HAP-1 (cell line): ENCODE results near the gene POMT1.
"Not testable (repeated sequence)": the region's sequence is repeated elsewhere in the genome, so short reads cannot be mapped to it uniquely, and the experiment has no call there.

ENCODE experiments used
- DNase-seq, 2 experiments: peaks; one replicate each; pipeline ENCODE4 v3.0.0-alpha.2; 2016 to 2020; ENCODE audit warnings: low spot score in 2 of 2
- H3K27me3 ChIP-seq: fragments of 250-450 bp; sonication (Bioruptor Pico); 2 replicates; pipeline ENCODE4 v1.5.1; 2020; ENCODE audit warnings: low read depth, mild to moderate bottlenecking, moderate library complexity
- H3K36me3 ChIP-seq: fragments of 250-450 bp; sonication (Bioruptor Pico); replicated peaks from 2 replicates; pipeline ENCODE4 v1.5.1; 2020; ENCODE audit warnings: mild to moderate bottlenecking
- H3K4me1 ChIP-seq: fragments of 250-450 bp; sonication (Bioruptor Pico); 2 replicates; pipeline ENCODE4 v1.5.1; 2020; ENCODE audit warnings: mild to moderate bottlenecking
- H3K4me3 ChIP-seq: fragments of 250-450 bp; sonication (Bioruptor Pico); 2 replicates; pipeline ENCODE4 v1.5.1; 2020; ENCODE audit warnings: mild to moderate bottlenecking, moderate library complexity
- H3K9me3 ChIP-seq: fragments of 250-450 bp; sonication (Bioruptor Pico); 2 replicates; pipeline ENCODE4 v1.5.1; 2020; ENCODE audit warnings: mild to moderate bottlenecking, moderate library complexity
- in situ Hi-C: fragments of 300-500 bp; cut with MboI; formaldehyde crosslinking; loops from 3 replicates; pipeline ENCODE4 v1.14.3; 2020; ENCODE audit warnings: low sequenced_read_pairs, inconsistent platforms, mixed read lengths

The POMT1 gene

DNA sequence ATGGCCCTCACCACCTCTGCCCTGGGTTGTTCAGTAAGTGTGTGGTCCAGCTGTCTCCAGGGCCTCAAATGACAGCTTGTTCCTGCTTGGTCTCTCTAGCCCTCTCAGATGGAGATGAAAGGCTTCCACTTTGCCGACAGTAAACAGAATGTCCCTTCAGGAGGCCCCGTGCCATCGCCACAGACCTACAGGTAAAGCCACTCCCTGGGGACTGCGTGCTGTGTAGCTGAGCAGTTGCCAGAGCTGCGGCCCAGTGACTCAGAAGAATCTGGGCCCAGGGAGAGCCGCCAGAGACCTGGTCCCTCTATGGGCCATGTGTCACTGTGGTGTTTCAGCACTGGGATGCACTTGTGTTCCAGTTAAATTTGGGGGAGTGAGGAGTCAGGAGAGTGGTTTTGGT lies 10.6 kb upstream of the POMT1 start:
- H3K4me1 ChIP-seq, result no peaks in the 10 kb centered on the region
- no peaks in the 10 kb centered on the region for H3K27me3 ChIP-seq
- H3K9me3 ChIP-seq, result no peaks in the 10 kb centered on the region
- peaks cover 100% of the 10 kb centered on the region for H3K36me3 ChIP-seq
- in situ Hi-C loops, result no loop called here
- H3K4me3 ChIP-seq, result no peak overlapping the region
- no peak for DNase-seq

DNA sequence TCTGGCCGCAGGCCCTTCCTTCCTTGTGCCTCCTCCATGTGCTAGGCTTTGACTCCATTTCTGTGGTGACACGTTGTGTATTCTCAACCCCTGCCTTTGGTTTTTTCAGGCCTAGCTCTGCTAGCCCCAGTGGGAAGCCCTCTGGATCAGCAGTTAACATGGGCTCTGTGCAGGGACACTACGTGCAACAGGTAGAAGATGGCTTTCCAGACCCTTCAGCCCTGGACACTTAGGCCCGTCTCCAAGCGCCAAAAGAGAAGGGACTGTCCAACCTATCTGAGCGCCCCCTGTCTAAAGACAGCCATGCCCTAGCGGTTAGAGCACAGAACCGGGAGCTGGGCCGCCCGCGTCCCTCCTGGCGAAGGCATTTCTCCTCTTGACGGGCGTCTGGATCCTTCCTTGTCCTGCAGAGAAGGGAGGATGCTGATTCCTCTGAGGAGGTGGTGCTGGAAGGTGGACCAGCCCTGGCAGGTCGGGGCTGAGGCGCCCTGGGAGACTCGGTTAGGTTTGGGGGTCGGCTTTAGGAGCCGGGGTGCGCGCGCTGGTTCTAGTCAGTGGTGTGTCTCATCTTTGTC lies 8.3 kb upstream of the POMT1 start:
- Histone ChIP-seq H3K4me3 (no peak overlapping the region), H3K27me3 (no peaks in the 10 kb centered on the region), H3K36me3 (peaks cover 100% of the 10 kb centered on the region), H3K4me1 (peaks cover 3% of the 10 kb centered on the region), H3K9me3 (no peaks in the 10 kb centered on the region)
- DNase-seq, result no peak
- in situ Hi-C loops, result no loop called here

DNA sequence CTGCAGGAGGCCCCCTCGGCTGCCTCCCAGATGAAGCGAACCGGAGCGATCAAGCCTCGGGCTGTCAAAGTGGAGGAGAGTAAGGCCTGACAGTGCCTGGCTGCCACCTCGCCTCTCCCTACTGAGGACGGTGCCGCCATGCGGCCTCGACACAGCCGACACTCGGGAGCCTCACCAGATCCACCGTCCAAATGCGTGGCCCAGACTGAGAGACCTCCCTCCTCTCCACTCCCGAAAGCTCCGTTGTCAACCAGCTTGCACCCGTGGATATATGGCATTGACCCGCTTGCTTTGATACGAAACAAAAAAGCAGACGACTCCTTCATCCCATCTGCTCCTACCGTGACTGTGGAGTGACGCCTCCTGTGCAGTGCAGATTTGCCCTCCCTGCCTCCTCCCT lies 6.9 kb upstream of the POMT1 start:
- Histone ChIP-seq H3K27me3 (no peaks in the 10 kb centered on the region), H3K9me3 (no peaks in the 10 kb centered on the region), H3K4me3 (no peak overlapping the region), H3K4me1 (peaks cover 17% of the 10 kb centered on the region), H3K36me3 (peaks cover 92% of the 10 kb centered on the region)
- in situ Hi-C loops, result no loop called here
- DNase-seq, result no peak

DNA sequence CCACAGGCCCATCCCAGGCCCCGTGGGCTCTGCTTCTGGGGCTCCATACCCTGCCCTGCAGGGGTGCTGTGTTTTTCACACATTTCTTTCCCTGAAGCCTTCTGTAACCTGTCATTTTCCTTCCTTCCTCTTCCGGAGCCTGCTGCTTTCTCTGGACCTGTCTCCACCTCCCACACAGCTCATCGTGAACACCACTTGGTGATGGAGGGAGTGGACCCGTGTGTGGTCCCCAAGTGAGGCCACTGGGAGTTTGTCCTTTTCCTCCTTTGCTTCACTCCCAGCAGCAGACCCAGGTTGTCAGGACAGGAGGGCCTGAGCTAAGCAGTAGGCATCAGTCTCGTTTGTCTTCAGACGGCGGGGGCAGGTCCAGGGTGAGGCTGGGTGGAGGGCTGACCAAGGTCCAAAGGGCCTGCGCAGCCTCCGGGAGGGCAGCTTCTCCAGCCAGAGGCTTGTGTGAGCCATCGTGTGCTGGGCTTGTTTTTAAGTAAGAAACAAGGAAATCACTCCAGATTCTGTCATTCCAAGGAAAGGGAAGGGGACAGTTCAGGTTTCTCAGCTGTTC lies 5.8 kb upstream of the POMT1 start:
- H3K9me3 ChIP-seq, result no peaks in the 10 kb centered on the region
- H3K36me3 ChIP-seq, result peaks cover 81% of the 10 kb centered on the region
- no peak for DNase-seq
- peaks cover 26% of the 10 kb centered on the region for H3K4me1 ChIP-seq
- in situ Hi-C loops, result no loop called here
- no peaks in the 10 kb centered on the region for H3K27me3 ChIP-seq
- H3K4me3 ChIP-seq, result no peak overlapping the region

DNA sequence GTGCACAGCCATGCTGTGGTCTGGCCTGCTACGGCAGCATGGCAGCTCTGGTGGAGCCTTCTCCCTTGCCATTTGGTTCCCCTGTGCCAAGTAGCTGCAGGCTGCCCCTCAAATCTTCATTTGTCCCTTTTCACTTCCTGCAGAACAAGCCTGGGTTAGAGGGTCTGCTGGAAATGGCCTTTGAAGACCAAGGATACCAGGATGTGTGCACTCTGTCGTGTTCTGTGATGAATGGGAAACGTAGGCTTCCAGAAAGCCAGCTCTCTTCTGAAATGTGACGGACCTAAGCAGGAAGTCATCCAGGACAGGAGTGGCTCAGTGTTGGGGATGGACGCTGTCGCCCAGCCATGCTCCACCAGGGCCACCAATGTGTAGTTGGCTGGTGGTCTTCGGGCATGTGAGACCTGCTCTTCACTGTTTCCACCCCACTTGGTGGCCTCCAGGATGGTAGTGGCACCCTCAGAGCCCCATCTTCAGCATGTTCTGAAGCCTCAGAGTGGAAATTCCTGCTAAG lies 3.4 kb upstream of the POMT1 start:
- no peak for DNase-seq
- Histone ChIP-seq H3K4me3 (no peak overlapping the region), H3K36me3 (peaks cover 62% of the 10 kb centered on the region), H3K9me3 (no peaks in the 10 kb centered on the region), H3K4me1 (peaks cover 32% of the 10 kb centered on the region), H3K27me3 (no peaks in the 10 kb centered on the region)
- in situ Hi-C loops, result no loop called here

DNA sequence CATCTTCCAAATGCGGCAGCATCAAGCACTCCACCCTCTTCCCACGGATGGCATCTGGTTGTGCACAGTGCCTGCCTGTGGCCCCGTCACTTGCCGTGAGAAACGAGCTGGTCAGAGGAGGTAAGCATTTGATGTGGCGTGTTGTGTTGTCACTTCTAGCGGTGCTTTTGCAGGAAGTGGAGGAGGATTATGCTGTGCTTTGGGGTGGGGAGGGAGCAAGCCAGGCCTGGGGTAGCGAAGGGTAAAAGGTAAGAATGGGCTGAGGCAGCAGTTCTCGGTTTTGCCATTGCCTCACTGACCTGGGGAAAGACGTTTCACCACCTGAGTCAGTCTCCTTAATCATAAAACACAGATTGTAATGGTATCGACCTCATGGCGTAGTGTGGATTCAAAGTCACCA lies 2.3 kb upstream of the POMT1 start:
- H3K4me3 ChIP-seq, result no peak overlapping the region; the same call in 1 of the 2 replicates
- DNase-seq, result no peak
- peaks cover 35% of the 10 kb centered on the region for H3K4me1 ChIP-seq
- no peaks in the 10 kb centered on the region for H3K27me3 ChIP-seq
- no peaks in the 10 kb centered on the region for H3K9me3 ChIP-seq
- H3K36me3 ChIP-seq, result peaks cover 51% of the 10 kb centered on the region
- in situ Hi-C loops, result no loop called here

DNA sequence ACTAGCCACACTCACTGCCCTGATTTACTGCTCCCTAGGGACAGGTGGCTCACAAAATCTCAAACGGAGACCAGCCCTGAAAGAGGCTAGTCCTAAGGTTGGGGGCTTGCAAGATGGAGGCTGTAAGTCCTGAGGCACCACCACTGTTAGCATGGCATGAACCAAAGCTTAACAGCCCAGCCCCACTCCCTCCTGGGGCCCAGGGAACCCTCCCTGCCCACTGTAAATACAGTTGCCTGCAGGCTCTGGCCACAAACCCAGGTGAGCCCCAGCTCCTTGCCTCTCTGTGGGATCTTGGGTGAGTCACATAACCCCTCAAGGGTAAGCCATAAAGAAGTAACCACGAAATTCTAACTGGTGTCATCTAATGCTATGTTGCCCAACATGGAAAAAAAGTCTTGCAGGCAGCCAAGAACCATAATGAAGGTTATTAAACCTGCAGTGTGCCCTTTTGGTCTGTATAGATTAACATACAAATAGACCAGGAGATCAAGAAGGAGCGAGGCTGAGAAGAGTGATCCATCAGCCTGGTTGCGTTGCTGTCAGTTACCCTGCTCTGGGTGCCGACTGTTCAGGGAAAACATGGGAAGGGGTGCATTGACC lies 1.7 kb upstream of the POMT1 start:
- DNase-seq, result peak; percentile 43 to 66
- Histone ChIP-seq H3K4me3 (no peak overlapping the region; the same call in 1 of the 2 replicates), H3K4me1 (peaks cover 35% of the 10 kb centered on the region), H3K27me3 (no peaks in the 10 kb centered on the region), H3K36me3 (peaks cover 44% of the 10 kb centered on the region), H3K9me3 (no peaks in the 10 kb centered on the region)
- in situ Hi-C loops, result no loop called here

DNA sequence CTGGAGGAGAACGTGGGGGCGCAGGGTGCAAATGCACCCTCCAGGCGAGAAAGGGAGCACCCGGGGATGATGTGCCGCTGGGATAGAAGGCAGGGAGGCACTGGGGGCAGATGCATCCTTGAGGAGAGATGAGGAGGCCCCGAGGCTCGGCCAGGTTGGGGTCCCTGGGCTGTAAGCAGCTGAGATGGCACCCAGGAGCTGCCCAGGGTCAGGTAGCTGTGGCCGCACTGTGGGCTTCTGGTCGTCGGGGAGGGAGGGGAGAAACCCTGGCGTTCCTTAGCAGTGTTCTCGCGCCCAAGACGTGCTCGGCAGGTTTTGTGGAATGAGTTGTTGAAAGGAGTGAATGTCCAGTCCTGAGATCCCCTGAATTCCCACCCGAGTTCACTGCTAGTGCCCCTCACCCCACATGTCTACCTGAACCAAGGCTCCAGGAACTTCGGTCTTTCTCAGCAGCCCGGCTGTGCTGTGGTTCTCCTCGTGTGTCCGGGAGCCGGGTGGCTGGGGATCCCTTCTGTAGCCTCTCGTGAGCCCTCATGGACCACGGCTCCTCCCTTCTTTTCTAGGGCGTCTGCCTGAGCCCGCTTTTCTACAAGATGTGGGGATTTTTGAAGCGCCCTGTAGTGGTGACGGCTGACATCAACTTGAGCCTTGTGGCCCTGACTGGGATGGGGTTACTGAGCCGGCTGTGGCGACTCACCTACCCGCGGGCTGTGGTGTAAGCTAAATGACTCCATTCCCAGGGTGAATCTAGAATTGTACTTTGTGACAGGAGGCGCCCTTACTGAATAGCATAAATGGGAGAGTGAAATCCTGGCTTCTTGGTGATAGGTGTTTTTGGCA lies 1.1 kb downstream of the POMT1 start:
- in situ Hi-C loops, result no loop called here
- Histone ChIP-seq H3K4me3 (peak overlapping the region; percentile 96), H3K9me3 (no peaks in the 10 kb centered on the region), H3K36me3 (peaks cover 27% of the 10 kb centered on the region), H3K4me1 (peaks cover 35% of the 10 kb centered on the region), H3K27me3 (no peaks in the 10 kb centered on the region)
- DNase-seq, result peak; percentile 32 to 55

DNA sequence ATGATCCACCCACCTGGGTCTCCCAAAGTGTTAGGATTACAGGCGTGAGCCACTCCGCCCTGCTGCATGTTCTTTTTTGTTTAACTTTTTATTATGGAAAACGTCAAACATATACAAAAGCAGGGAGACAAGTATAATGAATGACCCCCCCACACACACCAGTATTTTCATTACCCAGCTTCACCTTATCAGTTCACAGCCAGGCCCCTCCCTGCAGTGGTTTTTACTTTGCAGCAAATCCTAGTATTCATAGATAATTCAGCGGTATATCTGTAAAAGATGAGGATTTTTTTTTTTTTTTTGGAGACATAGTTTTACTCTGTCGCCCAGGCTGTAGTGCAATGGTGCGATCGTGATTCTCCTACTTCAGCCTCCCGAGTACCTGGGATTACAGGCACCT lies 2.3 kb downstream of the POMT1 start:
- H3K36me3 ChIP-seq, result peaks cover 22% of the 10 kb centered on the region
- no peaks in the 10 kb centered on the region for H3K27me3 ChIP-seq
- no peaks in the 10 kb centered on the region for H3K9me3 ChIP-seq
- no peak for DNase-seq
- in situ Hi-C loops, result no loop called here
- no peak overlapping the region for H3K4me3 ChIP-seq
- peaks cover 25% of the 10 kb centered on the region for H3K4me1 ChIP-seq

DNA sequence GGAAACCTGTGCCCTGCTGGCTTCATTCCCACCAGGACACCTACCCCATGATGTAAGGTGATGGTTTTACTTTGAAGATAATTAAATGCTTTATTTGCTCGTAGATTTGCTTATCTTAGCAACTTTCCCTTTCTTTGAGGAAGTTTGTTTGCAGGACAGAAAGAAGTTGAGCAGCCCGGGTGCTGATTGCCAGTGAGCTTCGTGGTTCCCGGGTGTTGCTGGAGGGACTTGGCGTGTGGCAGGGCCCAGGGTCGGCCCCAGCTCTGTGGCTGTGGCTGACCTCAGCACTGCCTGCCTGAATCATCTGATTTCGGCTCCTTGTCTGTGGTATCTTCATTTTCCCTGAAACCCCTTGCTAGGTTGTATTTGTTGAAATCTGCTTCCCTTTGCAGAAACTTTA lies 8.7 kb downstream of the POMT1 start:
- Histone ChIP-seq H3K9me3 (no peaks in the 10 kb centered on the region), H3K4me3 (no peak overlapping the region), H3K27me3 (no peaks in the 10 kb centered on the region), H3K4me1 (no peaks in the 10 kb centered on the region), H3K36me3 (peaks cover 68% of the 10 kb centered on the region)
- no peak for DNase-seq
- in situ Hi-C loops, result no loop called here

DNA sequence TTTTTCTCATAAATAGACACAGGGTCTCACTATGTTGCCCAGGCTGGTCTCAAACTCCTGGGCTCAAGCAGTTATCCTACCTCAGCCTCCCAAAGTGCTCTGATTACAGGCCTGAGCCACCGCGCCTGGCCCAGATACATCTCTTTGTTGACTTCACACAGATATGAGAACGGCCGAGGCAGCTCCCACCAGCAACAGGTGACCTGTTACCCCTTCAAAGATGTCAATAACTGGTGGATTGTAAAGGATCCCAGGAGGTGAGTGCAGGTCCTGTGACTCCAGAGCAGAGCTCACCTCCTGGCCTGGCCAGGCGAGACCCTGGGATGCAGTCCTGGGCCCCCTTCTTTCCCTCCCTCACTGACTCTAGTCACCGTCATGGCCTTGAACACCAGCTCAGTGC lies 9.2 kb downstream of the POMT1 start:
- in situ Hi-C loops, result no loop called here
- Histone ChIP-seq H3K27me3 (no peaks in the 10 kb centered on the region), H3K9me3 (no peaks in the 10 kb centered on the region), H3K36me3 (peaks cover 73% of the 10 kb centered on the region), H3K4me3 (no peak overlapping the region), H3K4me1 (no peaks in the 10 kb centered on the region)
- no peak for DNase-seq

DNA sequence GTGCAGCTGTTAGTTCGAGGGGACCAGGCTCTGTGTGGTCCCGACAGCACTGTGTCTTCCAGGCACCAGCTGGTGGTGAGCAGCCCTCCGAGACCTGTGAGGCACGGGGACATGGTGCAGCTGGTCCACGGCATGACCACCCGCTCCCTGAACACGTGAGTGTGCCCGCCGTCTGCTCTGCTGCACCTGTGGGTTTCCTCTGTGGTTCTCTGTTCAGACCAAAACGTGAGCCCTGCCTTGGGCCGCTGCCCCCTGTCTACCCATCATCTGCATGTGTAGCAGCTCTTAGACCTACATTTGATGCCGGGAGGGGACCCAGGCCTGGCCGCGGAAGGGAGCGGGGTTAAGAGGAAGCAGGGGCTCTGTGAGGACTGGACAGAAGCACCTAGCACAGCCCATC lies 10.5 kb downstream of the POMT1 start:
- Histone ChIP-seq H3K9me3 (no peaks in the 10 kb centered on the region), H3K4me1 (no peaks in the 10 kb centered on the region), H3K36me3 (peaks cover 72% of the 10 kb centered on the region), H3K27me3 (no peaks in the 10 kb centered on the region), H3K4me3 (no peak overlapping the region)
- no peak for DNase-seq
- in situ Hi-C loops, result no loop called here

DNA sequence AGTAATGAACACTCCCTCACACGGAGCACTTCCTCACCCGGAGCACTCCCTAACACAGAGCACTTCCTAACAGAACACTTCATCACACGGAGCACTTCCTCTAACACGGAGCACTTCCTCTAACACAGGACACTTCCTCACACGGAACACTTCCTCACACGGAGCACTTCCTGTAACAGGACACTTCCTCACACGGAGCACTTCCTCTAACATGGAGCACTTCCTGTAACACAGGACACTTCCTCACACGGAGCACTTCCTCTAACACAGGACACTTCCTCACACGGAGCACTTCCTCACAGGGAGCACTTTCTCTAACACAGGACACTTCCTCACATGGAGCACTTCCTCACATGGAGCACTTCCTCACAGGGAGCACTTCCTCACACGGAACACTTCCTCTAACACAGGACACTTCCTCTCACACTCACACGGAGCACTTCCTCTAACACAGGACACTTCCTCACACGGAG lies 12.9 kb downstream of the POMT1 start:
- H3K27me3 ChIP-seq, H3K4me1 ChIP-seq, H3K4me3 ChIP-seq, H3K9me3 ChIP-seq, in situ Hi-C loops, DNase-seq: not testable (repeated sequence)
- peaks cover 80% of the 10 kb centered on the region for H3K36me3 ChIP-seq

DNA sequence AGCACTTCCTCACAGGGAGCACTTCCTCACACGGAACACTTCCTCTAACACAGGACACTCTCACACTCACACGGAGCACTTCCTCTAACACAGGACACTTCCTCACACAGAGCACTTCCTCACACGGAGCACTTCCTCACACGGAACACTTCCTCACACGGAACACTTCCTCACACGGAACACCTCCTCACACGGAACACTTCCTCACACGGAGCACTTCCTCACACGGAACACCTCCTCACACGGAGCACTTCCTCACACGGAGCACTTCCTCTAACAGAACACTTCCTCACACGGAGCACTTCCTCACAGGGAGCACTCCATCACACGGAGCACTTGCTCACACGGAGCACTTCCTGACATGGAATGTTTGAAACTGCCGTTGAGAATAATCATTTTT lies 13.4 kb downstream of the POMT1 start:
- Histone ChIP-seq H3K4me3 (no peak overlapping the region), H3K36me3 (peaks cover 80% of the 10 kb centered on the region), H3K4me1 (no peaks in the 10 kb centered on the region), H3K27me3 (no peaks in the 10 kb centered on the region), H3K9me3 (no peaks in the 10 kb centered on the region)
- DNase-seq, result no peak
- in situ Hi-C loops, result no loop called here
